Heart left ventricle (tissue), 13 donors: ENCODE data around the gene SP140L.

Source experiments
- POLR2A ChIP-seq, 2 donors: fragments of 450-650 bp; IDR thresholded peaks; one replicate each; pipeline ENCODE4 v1.6.1; 2017; ENCODE audit warnings: antibody characterized with exemption in 2 of 2, mild to moderate bottlenecking in 2 of 2, moderate library complexity in 2 of 2
- TF ChIP-seq, protein P1 (sequence below), 12 donors: fragments of 200-600 bp; sonication (generic) in 4 of 12; IDR thresholded peaks; one replicate each; pipeline versions ENCODE4 v1.5.0 to v1.8.0; 2018 to 2022; ENCODE audit warnings: antibody characterized with exemption in 12 of 12, mild to moderate bottlenecking in 5 of 12
- donor health status: ischemic (EF 13 %, LVEDD 7.1; RV severe dilation, severe dysfunction).
- donor health status: DM: no; HTN: yes; CAD: no.
- donor health status: DM: no; HTN: no; CAD: no.
- donor health status: ischemic (EF 25% LVEDD 6.9; RV normal size, moderate dysfunction).
- donor health status: ischemic (EF 25% LVEDD 5.7; RV mildly dilated, moderate dysfunction).
- donor health status: ischemic (EF 35%, LVEDD 5.7; RV mildly dilated, moderate dysfunction).
- donor health status: nonischemic (EF 11% LVEDD 7.7; RV severe dilation, severe dysfunction).
- donor health status: DM: yes; HTN: yes; CAD: no.
- donor health status: PGD.
- donor health status: ischemic (EF 29% LVEDD 5.4; RV normal size, mild dysfunction).
- donor health status: nonischemic (EF 23%, LVEDD 6.1; RV moderate dilation, normal function).

DNA sequence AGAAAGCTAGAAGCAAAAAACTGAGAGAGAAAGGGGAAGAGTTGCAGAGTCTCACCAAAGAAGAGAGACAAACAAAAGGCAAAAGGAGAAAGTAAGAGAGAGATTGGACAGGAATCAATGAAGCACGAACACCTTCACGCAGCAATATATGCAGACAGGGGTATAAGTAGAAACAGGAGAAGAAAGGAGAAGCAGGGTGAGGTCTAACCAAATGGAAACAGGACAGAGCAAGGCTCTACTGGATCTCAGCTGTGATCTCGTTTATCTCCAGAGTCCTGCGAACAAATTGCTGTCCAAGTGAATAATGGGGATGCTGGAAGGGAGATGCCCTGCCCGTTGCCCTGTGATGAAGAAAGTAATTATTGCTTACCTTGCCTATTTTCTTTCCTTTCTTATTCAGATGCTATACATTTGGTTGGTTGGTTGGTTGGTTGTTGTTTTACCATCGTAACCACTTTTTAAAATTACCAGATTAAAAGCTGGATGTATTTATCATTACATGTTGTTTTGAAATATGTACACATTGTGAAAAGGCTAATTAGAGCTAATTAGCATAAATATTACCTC lies 123.0 kb downstream of the SP140L start:
- TF ChIP-seq, protein P1, sequence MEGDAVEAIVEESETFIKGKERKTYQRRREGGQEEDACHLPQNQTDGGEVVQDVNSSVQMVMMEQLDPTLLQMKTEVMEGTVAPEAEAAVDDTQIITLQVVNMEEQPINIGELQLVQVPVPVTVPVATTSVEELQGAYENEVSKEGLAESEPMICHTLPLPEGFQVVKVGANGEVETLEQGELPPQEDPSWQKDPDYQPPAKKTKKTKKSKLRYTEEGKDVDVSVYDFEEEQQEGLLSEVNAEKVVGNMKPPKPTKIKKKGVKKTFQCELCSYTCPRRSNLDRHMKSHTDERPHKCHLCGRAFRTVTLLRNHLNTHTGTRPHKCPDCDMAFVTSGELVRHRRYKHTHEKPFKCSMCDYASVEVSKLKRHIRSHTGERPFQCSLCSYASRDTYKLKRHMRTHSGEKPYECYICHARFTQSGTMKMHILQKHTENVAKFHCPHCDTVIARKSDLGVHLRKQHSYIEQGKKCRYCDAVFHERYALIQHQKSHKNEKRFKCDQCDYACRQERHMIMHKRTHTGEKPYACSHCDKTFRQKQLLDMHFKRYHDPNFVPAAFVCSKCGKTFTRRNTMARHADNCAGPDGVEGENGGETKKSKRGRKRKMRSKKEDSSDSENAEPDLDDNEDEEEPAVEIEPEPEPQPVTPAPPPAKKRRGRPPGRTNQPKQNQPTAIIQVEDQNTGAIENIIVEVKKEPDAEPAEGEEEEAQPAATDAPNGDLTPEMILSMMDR (IDR thresholded peaks at IDR 0.05), result no peak
- TF ChIP-seq POLR2A (IDR thresholded peaks at IDR 0.05), result no peak
